ENCODE results near the gene CDC42BPA.

CDC42BPA gene

GRCh38 chr1:226994586-226995364 is 323.5 kb downstream of the CDC42BPA start:
- Histone ChIP-seq H3K4me3 (ENCODE audit: low read depth in 1 of 2, low read length in 2 of 2) (no peak overlapping the region), H3K4me1 (ENCODE audit: insufficient read depth, low read length) (no peaks in the 10 kb centered on the region), H4K20me1 (ENCODE audit: insufficient read depth, low read length) (no peaks in the 10 kb centered on the region; the same call in 1 of the 2 replicates), H3K4me2 (ENCODE audit: insufficient read depth, low read length) (no peak overlapping the region), H3K27ac (ENCODE audit: low read length) (no peak overlapping the region), H3K27me3 (ENCODE audit: insufficient read depth, low read length, poor library complexity) (peaks cover 20% of the 10 kb centered on the region), H3K79me2 (ENCODE audit: insufficient read depth, low read length) (no peaks in the 10 kb centered on the region), H3K9ac (ENCODE audit: low read depth, low read length) (no peak overlapping the region), H3K9me3 (ENCODE audit: insufficient read depth, low read length, severe bottlenecking) (no peaks in the 10 kb centered on the region), H2AFZ (ENCODE audit: low read depth, low read length) (no peak overlapping the region), H3K36me3 (ENCODE audit: insufficient read depth, low read length) (no peaks in the 10 kb centered on the region)
- DNase-seq (no peak), ATAC-seq (ENCODE audit: insufficient read depth, low read depth) (no peak)
- TF ChIP-seq CTCF (IDR thresholded peaks at IDR 0.05; ENCODE audit: borderline replicate concordance, extremely low read depth, low read length, poor library complexity, severe bottlenecking) (no peak), EZH2 (IDR thresholded peaks at IDR 0.05; ENCODE audit: borderline replicate concordance, low read depth, low read length, severe bottlenecking) (no peak)

- no peak overlapping the region for H3K27ac ChIP-seq (ENCODE audit: low read length)
- no peaks in the 10 kb centered on the region for H3K9me3 ChIP-seq (ENCODE audit: insufficient read depth, low read length, severe bottlenecking)
- ATAC-seq (ENCODE audit: insufficient read depth, low read depth) (no peak), DNase-seq (no peak)
- H3K9ac ChIP-seq (ENCODE audit: low read depth, low read length) = no peak overlapping the region
- peaks cover 20% of the 10 kb centered on the region for H3K27me3 ChIP-seq (ENCODE audit: insufficient read depth, low read length, poor library complexity)
- no peak overlapping the region for H3K4me2 ChIP-seq (ENCODE audit: insufficient read depth, low read length)
- no peak overlapping the region for H2AFZ ChIP-seq (ENCODE audit: low read depth, low read length)
- H4K20me1 ChIP-seq (ENCODE audit: insufficient read depth, low read length) = no peaks in the 10 kb centered on the region; the same call in 1 of the 2 replicates
- no peaks in the 10 kb centered on the region for H3K79me2 ChIP-seq (ENCODE audit: insufficient read depth, low read length)
- no peaks in the 10 kb centered on the region for H3K4me1 ChIP-seq (ENCODE audit: insufficient read depth, low read length)
- TF ChIP-seq EZH2 (IDR thresholded peaks at IDR 0.05; ENCODE audit: borderline replicate concordance, low read depth, low read length, severe bottlenecking) = no peak
- no peak for TF ChIP-seq CTCF (IDR thresholded peaks at IDR 0.05; ENCODE audit: borderline replicate concordance, extremely low read depth, low read length, poor library complexity, severe bottlenecking)
- no peak overlapping the region for H3K4me3 ChIP-seq (ENCODE audit: low read depth in 1 of 2, low read length in 2 of 2)
- H3K36me3 ChIP-seq (ENCODE audit: insufficient read depth, low read length) = no peaks in the 10 kb centered on the region
Observed at GRCh38 chr1:226993814-226994585, 324.3 kb downstream of the CDC42BPA start.

GRCh38 chr1:226991920-226992319 is 326.4 kb downstream of the CDC42BPA start:
- DNase-seq = no peak
- ATAC-seq (ENCODE audit: insufficient read depth, low read depth) = no peak
- Histone ChIP-seq H3K36me3 (ENCODE audit: insufficient read depth, low read length) (peaks cover 4% of the 10 kb centered on the region; the same call in 1 of the 2 replicates), H4K20me1 (ENCODE audit: insufficient read depth, low read length) (no peaks in the 10 kb centered on the region; the same call in 1 of the 2 replicates), H3K9ac (ENCODE audit: low read depth, low read length) (no peak overlapping the region), H3K79me2 (ENCODE audit: insufficient read depth, low read length) (no peaks in the 10 kb centered on the region), H2AFZ (ENCODE audit: low read depth, low read length) (no peak overlapping the region), H3K4me2 (ENCODE audit: insufficient read depth, low read length) (no peak overlapping the region), H3K4me1 (ENCODE audit: insufficient read depth, low read length) (no peaks in the 10 kb centered on the region), H3K9me3 (ENCODE audit: insufficient read depth, low read length, severe bottlenecking) (no peaks in the 10 kb centered on the region), H3K4me3 (ENCODE audit: low read depth in 1 of 2, low read length in 2 of 2) (no peak overlapping the region), H3K27me3 (ENCODE audit: insufficient read depth, low read length, poor library complexity) (peaks cover 20% of the 10 kb centered on the region), H3K27ac (ENCODE audit: low read length) (no peak overlapping the region)
- TF ChIP-seq EZH2 (IDR thresholded peaks at IDR 0.05; ENCODE audit: borderline replicate concordance, low read depth, low read length, severe bottlenecking) (no peak), CTCF (IDR thresholded peaks at IDR 0.05; ENCODE audit: borderline replicate concordance, extremely low read depth, low read length, poor library complexity, severe bottlenecking) (no peak)
